HG03175 (cell line): ENCODE results near the gene DCDC2.
"Not testable (repeated sequence)": the region's sequence is repeated elsewhere in the genome, so short reads cannot be mapped to it uniquely, and the experiment has no call there.

ENCODE experiments used
- ATAC-seq: cut with Tn5 transposase; IDR thresholded peaks from one replicate; pipeline ENCODE4 v1.9.1; 2021; ENCODE audit warnings: mild to moderate bottlenecking, moderate library complexity; ENCODE audit not compliant: unreplicated experiment

The DCDC2 gene

GRCh38 chr6:24154121-24154520, 203.7 kb downstream of the DCDC2 start:
- no peak for ATAC-seq

- no peak for ATAC-seq
Observed at GRCh38 chr6:24152014-24152413, 205.8 kb downstream of the DCDC2 start.

DNA sequence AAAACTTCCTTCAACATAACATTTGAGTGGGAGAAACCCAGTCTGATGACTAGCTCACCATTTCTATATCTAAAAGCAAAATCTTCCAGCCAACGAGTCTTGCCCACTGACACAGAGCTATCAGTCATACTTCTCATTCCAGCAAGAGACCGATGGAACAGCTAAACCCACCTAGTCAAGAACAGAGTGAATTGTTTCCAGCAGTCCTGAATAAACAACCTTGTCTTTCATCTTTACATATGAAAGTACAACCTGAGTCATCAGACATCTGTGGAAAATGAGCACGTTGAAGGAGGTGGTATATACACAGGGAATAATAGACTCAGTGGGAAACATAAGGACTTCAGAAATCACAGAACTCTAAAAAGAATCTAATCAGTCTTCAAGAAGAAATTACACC, 208.0 kb downstream of the DCDC2 start:
- ATAC-seq, result no peak

GRCh38 chr6:24149296-24149695, 208.6 kb downstream of the DCDC2 start:
- no peak for ATAC-seq

- ATAC-seq, result no peak
Observed at GRCh38 chr6:24148684-24149083, 209.2 kb downstream of the DCDC2 start.

DNA sequence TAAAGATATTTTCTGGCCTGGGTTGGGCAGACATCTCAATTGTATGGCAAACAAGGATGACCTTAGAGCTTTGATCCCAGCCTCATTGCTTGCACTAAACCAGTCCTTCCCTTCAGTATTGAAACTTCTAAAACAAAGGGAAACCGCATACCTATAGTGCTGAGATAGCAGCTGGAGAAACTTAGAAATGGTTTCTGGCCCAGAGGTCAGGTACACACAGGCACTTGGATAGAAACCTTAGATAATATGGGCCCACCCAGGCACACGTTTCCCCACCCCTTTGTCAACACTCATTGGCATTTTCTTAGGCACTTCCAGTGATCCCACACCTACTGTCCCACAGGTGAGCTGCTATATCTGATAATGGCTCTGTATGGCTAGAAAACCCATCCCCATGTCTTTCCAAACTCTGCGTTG, 209.7 kb downstream of the DCDC2 start:
- ATAC-seq, result no peak

DNA sequence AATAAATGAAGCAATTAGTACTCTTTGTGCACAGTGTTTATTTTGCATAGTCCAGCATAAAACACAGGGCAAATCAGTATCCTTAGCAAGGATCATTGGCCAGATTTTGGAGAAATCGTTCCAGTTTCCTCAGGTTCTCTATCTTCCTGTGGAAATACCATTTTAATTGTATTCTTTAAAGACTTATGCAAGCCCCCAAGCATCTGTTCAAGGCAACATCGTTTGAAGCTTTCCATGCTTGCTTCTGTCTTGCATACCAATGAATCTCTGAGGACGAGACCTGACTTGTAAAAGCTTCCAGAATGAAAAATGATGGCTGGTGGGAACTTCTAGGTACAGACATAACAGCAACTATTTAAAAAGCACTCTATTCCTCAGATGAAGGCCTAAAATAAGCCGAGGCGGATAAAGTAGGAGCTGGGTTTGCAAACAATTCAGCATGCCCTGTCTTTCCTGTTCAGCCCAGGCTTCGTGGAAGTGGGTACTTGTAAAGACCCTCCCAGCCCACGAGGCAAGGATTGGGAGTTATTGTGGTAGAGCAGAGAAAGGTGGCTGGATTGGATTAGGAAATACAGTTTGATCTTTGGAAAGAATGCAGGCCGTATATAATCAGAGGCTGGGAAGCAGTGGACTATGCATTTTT, 210.2 kb downstream of the DCDC2 start:
- no peak for ATAC-seq

DNA sequence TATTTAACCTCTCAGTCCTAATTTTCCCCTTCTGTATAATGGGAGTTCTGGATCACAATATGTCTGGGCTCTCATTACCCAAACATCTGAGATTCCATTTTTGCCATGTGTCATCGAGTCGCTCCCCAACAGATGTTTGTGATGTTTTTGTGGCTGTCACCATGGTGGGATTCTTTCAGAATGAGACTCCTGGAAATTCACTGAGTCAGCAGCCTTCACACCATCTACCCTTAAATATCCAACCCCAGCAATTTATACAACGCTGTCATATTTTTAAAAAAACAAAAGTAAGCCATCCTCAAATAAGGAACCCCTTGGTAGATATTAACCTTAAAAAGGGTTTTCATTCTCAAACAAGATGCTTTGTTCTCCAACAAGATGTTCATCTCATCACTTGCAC, 211.0 kb downstream of the DCDC2 start:
- ATAC-seq, result no peak

DNA sequence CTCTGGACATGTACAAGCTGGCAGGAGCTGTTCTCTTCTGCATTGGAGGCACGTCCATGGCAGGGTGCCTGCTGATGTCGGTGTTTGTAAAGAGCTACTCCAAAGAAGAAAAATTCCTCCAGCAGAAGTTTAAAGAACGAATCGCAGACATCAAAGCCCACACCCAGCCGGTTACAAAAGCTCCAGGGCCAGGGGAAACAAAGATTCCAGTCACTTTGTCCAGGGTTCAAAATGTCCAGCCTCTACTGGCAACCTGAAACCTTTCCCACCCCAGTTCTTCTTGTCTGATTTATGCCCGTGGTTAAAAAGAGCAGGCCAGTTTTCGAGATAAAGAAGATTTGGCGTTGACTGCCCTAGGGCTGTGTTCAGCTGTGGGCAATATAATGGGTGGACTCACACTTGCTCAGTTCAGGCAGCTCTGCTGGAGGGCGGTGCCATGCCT, 212.1 kb downstream of the DCDC2 start:
- ATAC-seq, result no peak

GRCh38 chr6:24142733-24143132, 215.1 kb downstream of the DCDC2 start:
- not testable (repeated sequence) for ATAC-seq

DNA sequence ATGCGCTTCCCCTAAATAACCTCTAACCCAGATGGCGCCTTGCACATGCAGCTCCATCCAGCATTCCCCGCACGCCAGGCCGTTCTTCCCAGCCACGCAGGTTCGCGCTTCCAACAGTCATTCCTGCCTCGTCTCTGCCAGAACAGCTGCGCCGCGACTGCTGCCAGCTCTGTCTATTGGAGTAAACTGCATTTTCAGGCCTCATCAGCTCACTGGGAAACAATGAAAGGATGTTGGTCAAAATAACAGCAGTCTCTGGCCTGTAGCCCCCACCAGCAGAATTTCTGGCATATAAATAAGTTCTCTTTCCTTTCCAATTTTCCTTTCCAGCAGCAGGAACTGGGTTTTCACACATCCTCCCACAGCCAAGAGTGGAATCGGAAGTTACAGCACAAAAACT, 217.3 kb downstream of the DCDC2 start:
- ATAC-seq, result no peak

DNA sequence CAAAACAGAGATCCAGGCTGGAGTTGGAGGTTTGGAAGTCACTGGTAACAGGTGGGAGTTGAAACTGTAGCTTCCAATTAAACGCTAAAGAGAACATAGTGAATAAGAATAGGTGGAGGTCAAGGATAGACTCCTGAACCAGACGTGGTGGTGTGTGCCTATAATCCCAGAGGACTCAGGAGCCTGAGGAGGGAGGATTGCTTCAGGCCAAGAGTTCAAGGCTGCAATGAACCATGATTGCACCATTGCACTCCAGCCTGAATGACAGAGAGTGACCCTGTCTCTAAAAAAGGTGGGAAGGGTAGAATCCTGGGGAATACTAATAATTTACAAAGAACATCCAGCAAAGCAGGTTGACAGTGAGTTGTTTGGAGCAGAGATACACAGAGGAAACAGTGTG, 218.2 kb downstream of the DCDC2 start:
- ATAC-seq, result no peak

DNA sequence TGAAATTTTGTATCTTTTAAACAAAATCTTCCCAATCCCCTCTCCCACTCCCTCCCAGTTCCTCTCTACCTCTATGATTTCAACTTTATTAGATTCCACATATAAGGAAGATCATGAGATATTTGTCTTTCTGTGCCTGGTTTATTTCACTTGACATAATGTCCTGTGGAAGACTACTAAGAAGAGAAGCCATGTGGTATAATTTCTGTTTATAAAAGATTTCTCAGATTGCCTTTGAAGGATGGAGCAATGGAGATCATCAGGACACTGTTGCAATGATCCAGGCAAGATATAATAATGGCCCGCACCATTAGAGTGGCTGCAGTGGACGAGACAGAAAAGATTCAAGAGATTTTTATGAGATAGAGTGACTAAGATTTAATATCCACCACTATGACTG, 218.8 kb downstream of the DCDC2 start:
- no peak for ATAC-seq

DNA sequence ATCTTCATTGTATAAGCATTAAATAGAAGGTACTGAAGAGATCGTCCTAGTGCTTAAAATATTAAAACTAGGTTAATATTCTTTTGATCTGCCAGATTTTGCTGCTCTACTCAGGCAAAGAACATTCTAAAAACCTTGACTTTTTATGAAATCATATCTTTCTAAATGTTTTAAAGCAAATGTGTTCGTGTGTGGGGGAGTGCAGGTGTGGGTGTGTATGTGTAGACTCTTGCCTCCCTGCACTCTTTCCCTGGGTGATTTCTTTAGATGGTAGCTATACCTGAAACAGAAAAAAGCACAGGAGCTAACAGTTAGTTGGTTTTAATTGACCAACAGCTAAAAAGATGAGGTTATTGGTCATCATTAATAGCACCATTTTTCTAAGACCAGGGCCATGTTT, 226.1 kb downstream of the DCDC2 start:
- no peak for ATAC-seq

GRCh38 chr6:24127316-24127715, 230.5 kb downstream of the DCDC2 start:
- no peak for ATAC-seq

DNA sequence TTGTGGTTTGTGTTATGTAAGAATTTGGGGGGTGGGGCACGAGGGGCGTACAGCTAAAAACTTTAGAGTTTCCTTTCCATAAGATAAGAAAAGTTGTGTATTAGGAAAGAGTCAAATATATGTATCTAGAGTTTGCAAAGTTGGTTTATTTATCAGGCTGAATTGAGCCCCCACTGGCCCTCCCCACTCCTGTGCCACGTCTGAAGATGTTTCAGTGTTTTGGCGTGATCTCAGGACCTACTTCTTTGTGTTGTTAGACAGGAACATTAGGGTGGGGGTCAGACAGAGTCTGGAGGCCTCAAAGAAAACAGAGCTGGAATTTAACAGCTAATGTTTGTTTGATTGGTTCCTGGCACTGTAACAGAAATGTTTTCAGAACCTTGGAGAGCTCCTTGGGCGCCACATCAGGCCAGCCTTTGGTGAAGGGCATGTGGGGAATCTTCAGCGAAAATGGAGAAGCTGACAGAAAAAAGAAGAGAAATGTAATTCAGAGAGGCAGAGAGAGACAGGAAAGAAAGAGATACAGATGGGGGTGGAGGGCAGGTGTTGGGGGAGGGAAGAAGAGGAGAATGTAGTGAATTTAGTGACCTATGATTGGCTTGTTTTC, 231.2 kb downstream of the DCDC2 start:
- peak; percentile 74 for ATAC-seq

DNA sequence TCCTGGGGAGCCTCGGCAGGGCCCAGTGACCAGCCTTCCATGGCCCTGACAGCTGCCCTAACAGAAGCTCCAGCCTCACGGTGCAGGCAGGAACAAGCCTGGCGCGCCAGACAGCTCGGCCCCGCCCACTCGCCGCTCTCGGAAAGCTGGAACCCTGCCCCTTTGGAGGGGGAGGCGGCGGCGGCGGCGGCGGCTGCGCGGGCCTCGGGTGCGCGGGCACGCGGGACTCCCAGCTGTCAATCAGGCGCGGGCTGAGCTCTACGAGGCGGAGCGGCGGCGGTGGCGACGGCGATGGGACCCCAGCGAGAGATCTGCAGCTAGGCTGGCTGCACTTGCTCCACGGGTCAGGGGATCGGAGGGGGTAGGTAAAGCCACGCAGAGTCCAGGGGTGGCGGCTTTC, 231.9 kb downstream of the DCDC2 start, which contains the start of gene NRSN1:
Gene NRSN1, plus strand, starts transcription at position 236 of the 400 bp plus-strand sequence. CDS start 8,113 bp downstream, outside the sequence.
- no peak for ATAC-seq

DNA sequence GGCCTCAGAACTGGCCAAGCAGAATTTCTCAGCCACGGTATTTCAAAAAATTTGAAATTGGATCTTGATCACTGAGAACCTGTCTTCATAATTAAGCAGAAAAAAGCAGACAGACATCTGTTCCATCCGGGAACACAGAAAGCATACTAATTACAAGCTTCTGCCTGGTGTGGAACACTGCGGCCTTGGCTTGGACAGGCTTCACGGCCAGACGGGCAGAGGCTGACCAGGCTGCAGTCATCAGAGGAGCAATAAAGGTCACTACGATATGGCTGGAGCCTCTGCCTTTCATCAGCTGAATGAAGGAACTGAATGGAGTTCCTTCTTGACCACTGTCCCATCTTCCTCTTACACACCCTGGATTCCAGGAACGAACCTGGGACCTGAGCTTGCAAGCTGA, 235.7 kb downstream of the DCDC2 start:
- ATAC-seq, result no peak
